Measurements from ENCODE around the gene GAS2L1. TPM values are rescaled to one million over a fixed set of nuclear protein-coding genes. Genes with fewer than 3 reads are reported as not detected.

Gene GAS2L1
- total and polyA plus RNA-seq, 2 experiments from 2014 or later = 5.2 to 9.5 TPM

- ATAC-seq (no peak), DNase-seq (ENCODE audit: low spot score) (no peak)
- Mint-ChIP-seq H3K27ac (no peak overlapping the region), H3K4me3 (no peak overlapping the region), H3K27me3 (ENCODE audit: insufficient read depth, low read depth, poor library complexity) (peaks cover 8% of the 10 kb centered on the region), H3K36me3 (ENCODE audit: low read depth) (peaks cover 41% of the 10 kb centered on the region), H3K4me1 (no peaks in the 10 kb centered on the region), H3K9me3 (no peaks in the 10 kb centered on the region)
- H4K20me1 ChIP-seq (replicated peaks; ENCODE audit: insufficient read depth) = no peaks in the 10 kb centered on the region; the same call in 1 of the 2 replicates
- no peak for TF ChIP-seq NANOG (IDR thresholded peaks at IDR 0.05; ENCODE audit: borderline replicate concordance)
- no peak for TF ChIP-seq STAT1 (IDR thresholded peaks at IDR 0.05; ENCODE audit: unreplicated experiment)
- TF ChIP-seq ZNF114 (CRISPR knock-in tag; IDR thresholded peaks at IDR 0.05) = no peak
- TF ChIP-seq ZNF331 (CRISPR knock-in tag; IDR thresholded peaks at IDR 0.05; ENCODE audit: low read depth) = no peak
- TF ChIP-seq ZNF462 (CRISPR knock-in tag; IDR thresholded peaks at IDR 0.05) = no peak
- TF ChIP-seq CREB1 (CRISPR knock-in tag; IDR thresholded peaks at IDR 0.05; ENCODE audit: low read depth) = no peak
- no peak for TF ChIP-seq ETS1 (IDR thresholded peaks at IDR 0.05)
- no peak for TF ChIP-seq EZH2 (IDR thresholded peaks at IDR 0.05; ENCODE audit: low read depth, unreplicated experiment)
- TF ChIP-seq CTCF (conservative IDR thresholded peaks at IDR 0.05; ENCODE audit: low read depth in 2 of 2) = no peak
- no peak overlapping the region for H2AFZ ChIP-seq
- no peaks in the 10 kb centered on the region for H3K27me3 ChIP-seq (ENCODE audit: insufficient read depth)
- H3K27ac ChIP-seq (ENCODE audit: low read depth) = no peak overlapping the region
- no peaks in the 10 kb centered on the region for H3F3A ChIP-seq (replicated peaks; ENCODE audit: low read depth)
- no peaks in the 10 kb centered on the region for H3K79me2 ChIP-seq (replicated peaks; ENCODE audit: insufficient read depth)
- H3K4me3 ChIP-seq = no peak overlapping the region
- no peaks in the 10 kb centered on the region for H3K4me1 ChIP-seq (ENCODE audit: insufficient read depth)
- peaks cover 8% of the 10 kb centered on the region; the same call in 1 of the 2 replicates for H3K36me3 ChIP-seq (ENCODE audit: insufficient read depth)
- no peak overlapping the region for H3K4me2 ChIP-seq
- H3K9me2 ChIP-seq (ENCODE audit: insufficient read depth) = no peaks in the 10 kb centered on the region
These were observed 31.3 kb downstream of the GAS2L1 start for GRCh38 chr22:29337631-29338284.

Measured in GM23338 (cell line).